BLaER1 (cell line): ENCODE results near the gene ABHD15.
A peak's percentile ranks its signal among the peaks of the same experiment; 100 is the strongest.

ENCODE experiments used
- H3K27ac ChIP-seq: shearing (Covaris generic); formaldehyde crosslinking; 2 replicates; pipeline ENCODE4 v1.8.1; 2022
- H3K27me3 ChIP-seq: shearing (Covaris generic); formaldehyde crosslinking; 2 replicates; pipeline ENCODE4 v1.8.1; 2022
- H3K36me3 ChIP-seq: shearing (Covaris generic); formaldehyde crosslinking; 2 replicates; pipeline ENCODE4 v1.8.1; 2022
- H3K4me1 ChIP-seq: shearing (Covaris generic); formaldehyde crosslinking; 2 replicates; pipeline ENCODE4 v1.8.1; 2022
- H3K4me2 ChIP-seq: shearing (Covaris generic); formaldehyde crosslinking; 2 replicates; pipeline ENCODE4 v1.8.1; 2022
- H3K4me3 ChIP-seq: shearing (Covaris generic); formaldehyde crosslinking; 2 replicates; pipeline ENCODE4 v1.8.1; 2022
- H3K9ac ChIP-seq: shearing (Covaris generic); formaldehyde crosslinking; 2 replicates; pipeline ENCODE4 v1.8.1; 2022
- H3K9me3 ChIP-seq: shearing (Covaris generic); formaldehyde crosslinking; 2 replicates; pipeline ENCODE4 v1.8.1; 2022
- H4K20me1 ChIP-seq: shearing (Covaris generic); formaldehyde crosslinking; 2 replicates; pipeline ENCODE4 v1.8.1; 2022
- Cebpa-rat ChIP-seq: shearing (Covaris generic); IDR thresholded peaks from 2 replicates; pipeline ENCODE4 v1.8.1; 2022

ABHD15 gene, protein sequence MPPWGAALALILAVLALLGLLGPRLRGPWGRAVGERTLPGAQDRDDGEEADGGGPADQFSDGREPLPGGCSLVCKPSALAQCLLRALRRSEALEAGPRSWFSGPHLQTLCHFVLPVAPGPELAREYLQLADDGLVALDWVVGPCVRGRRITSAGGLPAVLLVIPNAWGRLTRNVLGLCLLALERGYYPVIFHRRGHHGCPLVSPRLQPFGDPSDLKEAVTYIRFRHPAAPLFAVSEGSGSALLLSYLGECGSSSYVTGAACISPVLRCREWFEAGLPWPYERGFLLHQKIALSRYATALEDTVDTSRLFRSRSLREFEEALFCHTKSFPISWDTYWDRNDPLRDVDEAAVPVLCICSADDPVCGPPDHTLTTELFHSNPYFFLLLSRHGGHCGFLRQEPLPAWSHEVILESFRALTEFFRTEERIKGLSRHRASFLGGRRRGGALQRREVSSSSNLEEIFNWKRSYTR

DNA sequence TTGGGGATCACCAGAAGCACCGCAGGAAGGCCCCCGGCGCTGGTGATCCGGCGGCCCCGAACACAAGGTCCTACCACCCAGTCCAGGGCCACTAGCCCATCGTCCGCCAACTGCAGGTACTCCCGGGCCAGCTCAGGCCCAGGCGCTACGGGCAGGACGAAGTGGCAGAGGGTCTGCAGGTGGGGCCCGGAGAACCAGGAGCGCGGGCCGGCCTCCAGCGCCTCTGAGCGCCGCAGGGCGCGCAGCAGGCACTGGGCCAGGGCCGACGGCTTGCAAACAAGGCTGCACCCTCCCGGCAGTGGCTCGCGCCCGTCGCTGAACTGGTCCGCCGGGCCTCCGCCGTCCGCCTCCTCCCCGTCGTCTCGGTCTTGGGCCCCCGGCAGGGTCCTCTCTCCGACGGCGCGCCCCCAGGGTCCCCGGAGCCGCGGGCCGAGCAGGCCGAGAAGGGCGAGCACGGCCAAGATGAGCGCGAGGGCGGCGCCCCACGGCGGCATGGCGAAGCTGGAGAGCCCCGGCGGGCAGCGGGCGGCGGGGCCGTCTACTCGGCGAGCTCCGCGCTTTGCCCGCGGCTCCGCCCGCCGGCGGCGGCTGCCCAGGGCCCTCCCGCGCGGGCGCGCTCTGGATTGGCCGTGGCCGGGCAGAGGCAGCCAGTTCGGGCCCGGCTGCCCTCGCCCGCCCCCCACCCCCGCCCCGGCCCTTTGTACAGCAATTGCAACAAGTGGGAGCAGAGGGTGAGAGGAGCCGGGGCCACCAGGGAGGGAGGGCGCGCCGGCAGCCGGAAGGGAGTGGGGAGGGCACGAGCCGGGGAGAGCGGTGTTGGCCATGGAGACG, at the start of gene ABHD15:
TSS of gene ABHD15 (minus strand) at position 565 of the 831 bp plus-strand sequence. CDS start at position 494, 71 bp downstream.
- Histone ChIP-seq H3K9ac (peak within 1 kb of the TSS; percentile 95), H3K27me3 (no peaks in the 10 kb centered on the region), H3K27ac (peak within 1 kb of the TSS; percentile 96), H4K20me1 (peaks cover 35% of the 10 kb centered on the region), H3K4me2 (peak within 1 kb of the TSS; percentile 97), H3K9me3 (no peaks in the 10 kb centered on the region), H3K4me3 (peak within 1 kb of the TSS; percentile 84), H3K4me1 (peaks cover 65% of the 10 kb centered on the region), H3K36me3 (peaks cover 29% of the 10 kb centered on the region)
- no peak for TF ChIP-seq Cebpa-rat

DNA sequence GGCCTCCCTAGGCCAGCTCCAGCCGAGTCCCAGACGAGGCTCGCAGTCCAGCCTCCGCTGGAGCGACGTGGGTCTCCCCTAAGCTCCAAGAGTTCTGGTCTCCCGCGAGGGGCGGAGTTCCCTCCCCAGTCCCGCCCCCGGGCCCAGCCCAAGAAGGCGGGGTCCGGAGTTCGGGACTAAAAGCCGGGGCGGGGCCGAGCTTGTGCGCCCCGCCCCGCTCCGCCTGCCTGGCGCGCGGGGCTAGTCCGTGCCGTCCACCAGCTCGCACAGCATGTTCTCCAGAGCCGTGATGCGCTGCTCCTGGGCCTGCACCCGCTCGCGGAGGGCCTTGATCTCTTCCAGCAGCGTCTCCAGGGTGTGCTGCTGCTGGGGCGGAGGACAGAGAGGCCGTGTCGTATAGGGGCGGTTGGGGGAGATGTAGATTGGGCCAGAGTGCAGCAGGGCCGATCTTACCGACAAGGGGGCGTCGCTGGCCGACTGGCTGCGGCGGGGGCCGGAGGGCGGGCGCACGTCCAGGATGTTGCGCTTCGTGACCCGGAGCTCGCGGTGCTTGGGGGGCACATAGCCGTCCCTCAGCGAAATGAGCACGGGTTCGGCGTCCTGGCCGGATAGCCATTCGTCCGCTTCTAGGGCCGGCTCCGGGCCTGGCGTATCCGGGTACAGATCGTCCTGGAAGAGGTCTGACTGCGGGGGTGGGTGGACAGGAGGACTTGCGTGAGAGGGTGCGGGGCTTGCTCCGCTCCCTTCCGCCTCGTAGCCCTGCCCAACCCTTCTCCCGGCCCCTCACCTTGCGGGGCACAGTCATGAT, 48.9 kb upstream of the ABHD15 start:
- H3K36me3 ChIP-seq: peaks cover 22% of the 10 kb centered on the region
- peaks cover 22% of the 10 kb centered on the region for H3K27me3 ChIP-seq
- H3K9me3 ChIP-seq: no peaks in the 10 kb centered on the region
- no peak overlapping the region for H3K27ac ChIP-seq
- H3K4me3 ChIP-seq: peak overlapping the region; percentile 60
- H3K4me1 ChIP-seq: peaks cover 80% of the 10 kb centered on the region
- TF ChIP-seq Cebpa-rat: no peak
- peaks cover 41% of the 10 kb centered on the region for H4K20me1 ChIP-seq
- H3K4me2 ChIP-seq: peak overlapping the region; percentile 99
- H3K9ac ChIP-seq: peak overlapping the region; percentile 49

DNA sequence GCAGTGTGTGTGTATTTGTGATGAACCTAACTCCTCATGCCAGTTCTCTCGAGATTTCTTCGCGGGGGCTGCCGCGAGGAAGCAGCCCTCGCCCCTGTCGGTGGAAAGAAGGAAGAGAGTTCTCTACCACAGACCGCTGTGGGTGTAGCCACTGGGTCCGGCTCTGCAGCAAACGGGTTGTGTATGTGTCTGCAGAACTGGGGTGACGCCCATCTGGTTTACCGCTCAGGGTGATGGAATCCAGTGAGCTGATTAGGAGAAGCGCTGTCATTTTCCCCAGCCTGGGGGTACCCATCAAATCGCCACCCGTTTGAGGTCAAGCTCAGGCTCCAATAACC, 48.2 kb upstream of the ABHD15 start:
- H3K4me3 ChIP-seq: peak overlapping the region; percentile 60
- peaks cover 41% of the 10 kb centered on the region for H4K20me1 ChIP-seq
- peaks cover 75% of the 10 kb centered on the region for H3K4me1 ChIP-seq
- H3K27ac ChIP-seq: no peak overlapping the region
- peaks cover 22% of the 10 kb centered on the region for H3K27me3 ChIP-seq
- H3K4me2 ChIP-seq: peak overlapping the region; percentile 99
- H3K9ac ChIP-seq: 0 out of 2 replicates have a peak overlapping the region, but pooled peaks have one; percentile 50
- H3K36me3 ChIP-seq: peaks cover 29% of the 10 kb centered on the region
- TF ChIP-seq Cebpa-rat: no peak
- H3K9me3 ChIP-seq: no peaks in the 10 kb centered on the region

DNA sequence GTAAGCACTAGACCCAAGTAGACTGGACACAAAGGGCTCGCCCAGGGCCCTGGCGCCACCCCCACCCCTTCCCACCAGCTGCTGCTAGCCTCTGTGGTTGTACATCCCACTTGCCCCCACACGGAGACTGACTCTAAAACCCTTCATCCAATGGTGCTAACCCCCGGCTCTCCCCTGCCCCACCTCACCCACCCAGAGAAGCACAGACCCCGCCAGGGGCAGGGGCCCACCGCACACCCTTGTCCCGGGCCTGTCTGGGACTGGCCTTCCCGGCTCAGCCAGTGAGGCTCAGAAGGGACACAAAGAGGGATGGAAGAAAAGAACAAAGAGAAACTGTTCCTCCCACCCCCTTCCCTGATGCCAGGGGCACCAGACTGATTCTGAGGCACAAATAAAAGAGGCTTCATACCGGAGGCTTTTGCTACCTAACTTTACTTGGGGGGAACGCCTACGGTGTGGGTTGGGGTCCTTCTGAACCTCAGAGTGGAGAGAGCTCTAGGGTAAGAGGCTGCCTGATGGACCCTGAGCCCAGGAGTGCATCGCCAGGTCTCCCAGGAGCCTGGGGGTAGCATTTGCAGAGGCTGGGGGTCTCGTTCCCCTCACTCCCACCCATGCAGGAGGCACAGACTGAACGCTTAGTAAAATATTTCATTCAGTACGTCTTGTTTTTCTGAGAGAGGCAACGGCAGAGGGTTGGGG, 47.7 kb upstream of the ABHD15 start:
- H3K36me3 ChIP-seq: peaks cover 34% of the 10 kb centered on the region
- no peak for TF ChIP-seq Cebpa-rat
- H3K9ac ChIP-seq: 0 out of 2 replicates have a peak overlapping the region, but pooled peaks have one; percentile 50
- no peak overlapping the region for H3K4me3 ChIP-seq
- H3K9me3 ChIP-seq: no peaks in the 10 kb centered on the region
- H3K27me3 ChIP-seq: peaks cover 22% of the 10 kb centered on the region
- no peak overlapping the region for H3K27ac ChIP-seq
- peaks cover 75% of the 10 kb centered on the region for H3K4me1 ChIP-seq
- peaks cover 41% of the 10 kb centered on the region for H4K20me1 ChIP-seq
- H3K4me2 ChIP-seq: peak overlapping the region; percentile 99

DNA sequence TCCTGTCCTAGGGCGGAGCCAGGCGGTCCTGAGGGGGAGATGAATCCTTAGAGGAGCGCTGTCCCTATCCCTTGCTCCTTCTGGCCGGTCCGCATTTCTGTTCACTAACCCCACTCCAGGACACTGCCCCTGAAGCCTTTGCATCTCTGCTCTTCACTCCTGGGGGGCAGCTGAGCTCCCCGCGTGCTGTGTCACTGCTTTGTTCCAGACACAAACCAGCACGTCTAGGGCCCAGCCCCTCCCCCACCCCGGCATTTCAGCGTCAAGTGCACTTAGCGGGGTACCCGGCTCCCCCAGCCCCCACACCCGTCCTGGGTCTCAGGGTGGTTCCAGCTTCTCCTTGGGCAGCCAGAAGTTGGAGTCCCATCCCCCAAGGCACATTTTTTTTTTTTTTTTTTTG, 47.0 kb upstream of the ABHD15 start:
- peaks cover 41% of the 10 kb centered on the region for H3K36me3 ChIP-seq
- peaks cover 75% of the 10 kb centered on the region for H3K4me1 ChIP-seq
- no peak for TF ChIP-seq Cebpa-rat
- H3K27ac ChIP-seq: no peak overlapping the region
- H3K4me3 ChIP-seq: peak overlapping the region; percentile 37
- peaks cover 22% of the 10 kb centered on the region for H3K27me3 ChIP-seq
- H4K20me1 ChIP-seq: peaks cover 44% of the 10 kb centered on the region
- no peaks in the 10 kb centered on the region for H3K9me3 ChIP-seq
- peak overlapping the region; percentile 99 for H3K4me2 ChIP-seq
- no peak overlapping the region for H3K9ac ChIP-seq

DNA sequence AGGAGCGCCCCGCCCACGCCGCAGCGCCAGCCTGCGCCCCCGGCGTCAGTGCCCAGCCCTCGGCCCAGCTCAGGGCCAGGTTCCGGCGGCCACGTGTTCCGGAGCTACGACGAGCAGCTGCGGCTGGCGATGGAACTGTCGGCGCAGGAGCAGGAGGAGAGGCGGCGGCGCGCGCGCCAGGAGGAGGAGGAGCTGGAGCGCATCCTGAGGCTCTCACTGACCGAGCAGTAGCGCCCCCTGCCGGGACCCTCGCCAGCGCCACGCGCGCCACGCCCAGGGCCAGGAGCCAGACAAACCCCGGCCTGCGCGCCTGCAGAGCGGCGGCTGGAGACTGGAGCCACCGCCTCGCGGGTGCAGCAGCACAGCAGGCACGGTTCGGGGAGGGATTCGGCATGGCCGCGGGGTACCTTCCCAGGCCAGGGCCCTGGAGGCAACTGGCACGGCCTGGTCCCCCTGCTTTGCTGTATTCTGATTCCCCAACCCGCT, 46.6 kb upstream of the ABHD15 start:
- Histone ChIP-seq H3K9me3 (no peaks in the 10 kb centered on the region), H3K27ac (peak overlapping the region; percentile 44; the same call in 1 of the 2 replicates), H4K20me1 (peaks cover 49% of the 10 kb centered on the region), H3K36me3 (peaks cover 45% of the 10 kb centered on the region), H3K4me3 (peak overlapping the region; percentile 37), H3K4me2 (peak overlapping the region; percentile 99), H3K27me3 (peaks cover 22% of the 10 kb centered on the region), H3K4me1 (peaks cover 75% of the 10 kb centered on the region), H3K9ac (no peak overlapping the region)
- no peak for TF ChIP-seq Cebpa-rat

DNA sequence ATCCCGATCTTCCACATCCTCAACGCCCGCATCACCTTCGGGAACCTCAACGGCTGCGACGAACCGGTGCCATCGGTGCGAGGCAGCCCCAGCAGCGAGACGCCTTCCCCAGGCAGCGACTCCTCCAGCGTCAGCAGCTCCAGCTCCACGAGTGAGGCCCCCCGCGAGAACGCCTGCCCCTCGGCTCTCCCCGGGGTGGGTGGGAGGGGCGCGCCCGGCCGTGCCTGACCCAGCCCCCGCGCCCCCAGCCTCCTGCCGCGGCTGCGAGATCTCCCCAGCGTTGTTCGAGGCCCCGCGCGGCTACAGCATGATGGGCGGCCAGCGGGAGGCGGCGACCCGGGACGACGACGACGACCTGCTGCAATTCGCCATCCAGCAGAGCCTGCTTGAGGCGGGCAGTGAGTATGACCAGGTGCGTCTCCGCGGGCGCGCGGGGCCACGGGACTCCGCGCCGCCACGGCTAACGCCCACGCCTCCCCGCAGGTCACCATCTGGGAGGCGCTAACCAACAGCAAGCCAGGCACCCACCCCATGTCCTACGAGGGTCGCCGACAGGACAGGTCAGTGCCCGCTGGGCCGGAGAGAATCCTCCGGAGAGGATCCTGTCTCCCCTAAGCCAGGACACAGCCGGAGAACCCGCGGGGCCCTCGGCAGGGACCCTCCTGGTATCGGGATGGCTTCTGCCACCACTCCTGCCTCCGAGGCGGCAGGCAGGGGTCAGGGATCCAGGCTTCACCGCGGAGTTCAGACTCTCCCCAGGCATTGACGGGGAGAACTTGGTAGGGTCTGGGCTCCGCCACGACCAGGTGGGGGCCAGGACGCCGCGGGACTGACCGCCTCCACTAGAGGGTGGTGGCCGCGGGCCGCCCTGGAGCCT, 45.8 kb upstream of the ABHD15 start:
- H3K4me2 ChIP-seq: peak overlapping the region; percentile 99
- H3K4me3 ChIP-seq: peak overlapping the region; percentile 36; the same call in 1 of the 2 replicates
- TF ChIP-seq Cebpa-rat: no peak
- H4K20me1 ChIP-seq: peaks cover 56% of the 10 kb centered on the region
- peak overlapping the region; percentile 44; the same call in 1 of the 2 replicates for H3K27ac ChIP-seq
- peaks cover 53% of the 10 kb centered on the region for H3K36me3 ChIP-seq
- H3K9ac ChIP-seq: no peak overlapping the region
- H3K4me1 ChIP-seq: peaks cover 75% of the 10 kb centered on the region
- peaks cover 22% of the 10 kb centered on the region for H3K27me3 ChIP-seq
- no peaks in the 10 kb centered on the region for H3K9me3 ChIP-seq

DNA sequence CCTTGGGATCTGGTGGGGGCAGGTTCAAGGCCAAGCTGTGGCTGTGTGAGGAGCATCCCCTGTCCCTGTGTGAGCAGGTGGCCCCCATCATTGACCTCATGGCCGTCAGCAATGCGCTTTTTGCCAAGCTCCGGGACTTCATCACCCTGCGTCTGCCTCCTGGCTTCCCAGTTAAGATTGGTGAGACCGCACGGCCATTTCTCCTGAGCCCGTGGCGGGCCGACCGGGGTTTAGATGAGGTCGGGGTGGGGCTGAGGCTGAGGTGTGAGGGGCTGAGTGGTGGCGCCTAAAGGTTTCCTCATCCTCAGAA, 45.2 kb upstream of the ABHD15 start:
- TF ChIP-seq Cebpa-rat: no peak
- peaks cover 62% of the 10 kb centered on the region for H4K20me1 ChIP-seq
- H3K4me2 ChIP-seq: no peak overlapping the region
- H3K27ac ChIP-seq: no peak overlapping the region
- no peak overlapping the region for H3K9ac ChIP-seq
- H3K9me3 ChIP-seq: no peaks in the 10 kb centered on the region
- no peak overlapping the region for H3K4me3 ChIP-seq
- H3K4me1 ChIP-seq: peaks cover 75% of the 10 kb centered on the region
- H3K27me3 ChIP-seq: peaks cover 16% of the 10 kb centered on the region
- peaks cover 58% of the 10 kb centered on the region for H3K36me3 ChIP-seq
